GM18907 (cell line): Measurements from ENCODE around the gene MCL1.
"Not testable (repeated sequence)": the region's sequence is repeated elsewhere in the genome, so short reads cannot be mapped to it uniquely, and the experiment has no call there.

Experiments used
- ATAC-seq: cut with Tn5 transposase; IDR thresholded peaks from one replicate; pipeline ENCODE4 v1.9.1; 2021; ENCODE audit warnings: mild to moderate bottlenecking, moderate library complexity; ENCODE audit not compliant: unreplicated experiment

Gene MCL1

DNA sequence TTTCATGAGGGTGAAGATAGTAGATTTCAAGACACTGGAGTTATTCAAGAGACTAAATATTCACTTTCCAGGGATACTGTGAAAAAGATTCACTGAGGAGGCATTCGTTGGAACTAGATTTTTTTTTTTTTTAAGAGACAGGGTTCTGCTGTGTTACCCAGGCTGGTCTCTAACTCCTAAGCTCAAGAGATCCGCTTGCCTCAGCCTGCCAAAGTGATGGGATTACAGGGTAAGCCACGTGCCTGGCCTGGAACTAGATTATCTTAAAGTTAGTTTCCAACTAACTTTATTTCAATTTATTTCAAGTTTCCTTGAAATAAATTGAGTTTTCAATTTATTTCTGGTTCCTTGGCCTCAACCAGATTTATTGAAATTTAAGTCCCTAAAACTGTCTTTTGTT lies 24.3 kb upstream of the MCL1 start:
- ATAC-seq: no peak

DNA sequence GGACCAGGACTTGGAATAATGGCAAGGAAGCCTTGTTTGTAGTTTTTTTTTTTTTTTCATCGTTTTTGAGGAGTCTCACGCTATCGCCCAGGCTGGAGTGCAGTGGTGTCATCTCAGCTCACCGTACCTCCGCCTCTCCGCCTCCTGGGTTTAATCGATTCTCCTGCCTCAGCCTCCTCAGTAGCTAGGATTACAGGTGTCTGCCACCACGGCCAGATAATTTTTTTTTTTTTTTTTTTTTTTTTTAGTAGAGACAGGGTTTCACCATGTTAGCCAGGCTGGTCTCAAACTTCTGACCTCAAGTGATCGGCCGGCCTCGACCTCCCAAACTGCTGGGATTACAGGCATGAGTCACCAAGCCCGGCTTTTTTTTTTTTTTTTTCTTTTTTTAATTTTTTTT lies 23.0 kb upstream of the MCL1 start:
- not testable (repeated sequence) for ATAC-seq

DNA sequence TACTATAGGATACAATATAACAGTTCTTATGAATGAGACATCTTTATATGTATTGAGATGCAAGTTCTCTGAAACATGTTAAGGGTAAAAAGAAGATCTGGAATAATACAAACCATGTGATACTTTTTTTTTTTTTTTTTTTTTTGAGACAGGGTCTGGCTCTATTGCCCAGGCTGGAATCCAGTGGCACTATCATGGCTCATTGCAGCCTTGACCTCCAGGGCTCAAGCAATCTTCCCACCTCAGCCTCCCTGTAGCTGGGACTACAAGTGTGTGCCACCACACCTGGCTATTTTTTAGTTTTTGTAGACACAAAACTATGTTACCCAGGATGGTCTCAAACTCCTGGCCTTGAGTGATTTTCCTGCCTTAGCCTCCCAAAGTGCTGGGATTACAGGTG lies 22.1 kb upstream of the MCL1 start:
- ATAC-seq: no peak

DNA sequence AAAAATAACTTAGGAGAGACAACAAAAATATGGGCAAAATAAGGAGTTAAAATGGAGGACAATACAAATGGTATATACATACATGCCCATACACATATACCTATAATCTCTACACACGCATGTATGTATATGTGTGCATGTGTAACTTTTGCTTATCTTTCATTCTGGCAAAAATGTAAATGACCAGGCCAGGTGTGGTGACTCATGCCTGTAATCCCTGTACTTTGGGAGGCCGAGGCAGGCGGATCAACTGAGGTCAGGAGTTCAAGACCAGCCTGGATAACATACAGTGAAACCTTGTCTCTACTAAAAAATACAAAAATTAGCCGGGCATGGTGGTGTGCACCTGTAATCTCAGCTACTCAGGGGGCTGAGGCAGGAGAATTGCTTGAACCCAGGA lies 18.9 kb upstream of the MCL1 start:
- ATAC-seq: not testable (repeated sequence)

DNA sequence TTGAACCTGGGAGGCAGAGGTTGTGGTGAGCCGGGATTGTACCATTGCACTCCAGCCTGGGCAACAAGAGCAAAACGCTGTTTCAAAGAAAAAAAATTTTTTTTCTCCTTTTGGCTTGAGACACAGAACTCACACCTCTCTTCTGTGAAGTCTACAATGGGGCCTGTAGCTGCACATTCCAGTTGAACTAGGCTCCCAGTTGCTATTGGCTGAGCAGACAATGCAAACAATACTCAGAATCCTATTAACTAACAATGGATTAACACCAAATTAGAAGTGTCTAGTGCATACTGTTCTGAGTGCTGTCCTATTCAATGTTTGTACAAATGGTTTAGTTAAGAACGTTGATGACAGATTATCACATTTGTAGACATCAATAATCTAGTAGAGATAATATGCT lies 17.6 kb upstream of the MCL1 start:
- ATAC-seq: no peak

DNA sequence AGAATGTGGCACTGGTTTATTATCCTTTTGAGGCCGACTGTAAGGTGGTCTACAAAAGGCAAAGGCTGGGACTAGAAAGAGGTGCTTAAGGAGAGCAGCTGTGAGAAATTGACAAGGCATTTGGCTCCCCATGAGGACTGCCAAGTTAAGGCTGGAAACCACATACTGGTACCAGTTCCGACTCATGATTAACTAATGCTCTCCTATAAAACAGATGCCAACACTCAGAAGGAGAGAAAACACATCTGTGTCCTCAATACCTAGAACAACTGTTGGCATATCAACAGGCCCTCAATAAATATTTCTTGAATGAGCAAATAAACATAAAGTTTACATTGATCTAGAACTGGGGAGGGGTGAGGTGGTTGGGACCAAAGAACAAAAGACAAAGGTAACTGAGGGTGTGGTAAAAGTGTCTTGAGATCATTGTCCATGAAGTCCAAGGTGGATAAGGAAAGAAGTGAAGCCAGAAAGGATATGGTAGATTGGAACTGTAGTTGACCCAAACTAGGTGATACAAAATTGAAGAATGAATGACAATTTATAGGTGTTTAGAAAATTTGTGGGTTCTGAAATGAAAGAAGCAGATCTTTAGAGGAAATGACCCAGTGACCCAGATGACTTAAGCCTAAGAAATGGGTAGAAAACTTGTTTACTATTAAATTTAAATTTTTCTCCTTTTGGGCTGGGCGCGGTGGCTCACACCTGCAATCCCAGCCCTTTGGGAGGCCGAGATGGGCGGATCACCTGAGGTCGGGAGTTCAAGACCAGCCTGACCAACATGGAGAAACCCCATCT lies 16.9 kb upstream of the MCL1 start:
- no peak for ATAC-seq

DNA sequence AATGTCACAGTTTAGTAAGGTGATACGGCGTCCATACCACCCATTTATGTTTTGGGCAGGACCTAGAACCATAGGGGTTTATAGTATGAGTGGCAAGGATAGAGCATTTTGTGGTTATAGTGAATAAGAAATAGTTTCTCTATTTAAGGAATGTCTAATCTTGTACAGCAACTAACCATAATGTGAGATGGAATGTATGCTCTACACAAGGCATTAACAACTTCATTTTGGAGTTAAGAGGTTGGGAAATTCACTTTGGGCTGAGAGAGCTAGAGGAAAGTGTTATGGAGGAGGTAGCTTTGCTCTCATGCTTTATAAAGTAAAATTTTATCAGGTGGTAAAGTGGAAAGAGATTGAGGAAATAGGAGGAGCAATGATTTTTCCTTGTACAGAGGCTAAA lies 3.0 kb upstream of the MCL1 start:
- ATAC-seq: no peak

DNA sequence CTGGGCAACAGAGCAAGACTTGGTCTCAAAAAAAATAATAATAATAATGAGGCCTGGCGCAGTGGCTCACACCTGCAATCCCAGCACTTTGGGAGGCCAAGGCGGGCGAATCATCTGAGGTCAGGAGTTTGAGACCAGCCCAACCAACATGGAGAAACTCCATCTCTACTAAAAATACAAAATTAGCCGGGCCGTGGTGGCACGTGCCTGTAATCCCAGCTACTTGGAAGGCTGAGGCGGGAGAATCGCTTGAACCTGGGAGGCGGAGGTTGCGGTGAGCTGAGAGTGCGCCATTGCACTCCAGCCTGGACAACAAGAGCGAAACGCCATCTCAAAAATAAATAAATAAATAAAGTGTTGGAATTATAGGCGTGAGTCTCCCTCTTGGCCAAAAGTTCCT lies 2.6 kb upstream of the MCL1 start:
- ATAC-seq: not testable (repeated sequence)

DNA sequence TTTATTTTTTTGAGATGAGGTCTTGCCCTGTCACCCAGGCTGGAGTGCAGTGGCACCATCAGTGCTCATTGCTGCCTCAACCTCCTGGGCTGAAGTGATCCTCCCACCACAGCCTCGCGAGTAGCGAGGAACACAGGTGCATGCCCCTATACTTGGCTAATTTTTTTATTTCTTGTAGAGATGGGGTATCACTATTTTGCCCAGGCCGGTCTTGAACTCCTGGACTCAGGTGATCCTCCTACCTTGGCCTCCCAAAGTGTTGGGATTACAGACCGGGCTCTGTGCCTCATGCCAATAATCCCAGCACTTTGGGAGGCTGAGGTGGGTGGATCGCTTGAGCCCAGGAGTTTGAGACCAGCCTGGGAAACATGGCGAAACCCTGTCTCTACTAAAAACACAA lies 2.0 kb upstream of the MCL1 start:
- not testable (repeated sequence) for ATAC-seq

DNA sequence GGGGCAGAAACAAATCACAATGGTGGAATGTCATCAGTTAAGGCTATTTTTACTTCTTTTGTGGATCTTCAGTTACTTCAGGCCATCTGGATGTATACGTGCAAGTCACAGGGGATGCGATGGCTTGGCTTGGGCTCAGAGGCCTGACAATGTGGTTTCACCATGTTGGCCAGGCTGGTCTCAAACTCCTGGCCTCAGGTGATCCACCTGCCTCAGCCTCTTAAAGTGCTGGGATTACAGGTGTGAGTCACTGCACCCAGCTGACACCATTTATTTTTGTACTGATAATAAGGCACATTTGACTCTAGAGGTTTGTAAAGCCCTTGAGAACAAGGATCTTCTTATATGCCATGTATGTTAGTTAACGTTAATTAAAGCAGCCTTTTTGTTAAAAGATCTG lies 1.6 kb upstream of the MCL1 start:
- not testable (repeated sequence) for ATAC-seq

DNA sequence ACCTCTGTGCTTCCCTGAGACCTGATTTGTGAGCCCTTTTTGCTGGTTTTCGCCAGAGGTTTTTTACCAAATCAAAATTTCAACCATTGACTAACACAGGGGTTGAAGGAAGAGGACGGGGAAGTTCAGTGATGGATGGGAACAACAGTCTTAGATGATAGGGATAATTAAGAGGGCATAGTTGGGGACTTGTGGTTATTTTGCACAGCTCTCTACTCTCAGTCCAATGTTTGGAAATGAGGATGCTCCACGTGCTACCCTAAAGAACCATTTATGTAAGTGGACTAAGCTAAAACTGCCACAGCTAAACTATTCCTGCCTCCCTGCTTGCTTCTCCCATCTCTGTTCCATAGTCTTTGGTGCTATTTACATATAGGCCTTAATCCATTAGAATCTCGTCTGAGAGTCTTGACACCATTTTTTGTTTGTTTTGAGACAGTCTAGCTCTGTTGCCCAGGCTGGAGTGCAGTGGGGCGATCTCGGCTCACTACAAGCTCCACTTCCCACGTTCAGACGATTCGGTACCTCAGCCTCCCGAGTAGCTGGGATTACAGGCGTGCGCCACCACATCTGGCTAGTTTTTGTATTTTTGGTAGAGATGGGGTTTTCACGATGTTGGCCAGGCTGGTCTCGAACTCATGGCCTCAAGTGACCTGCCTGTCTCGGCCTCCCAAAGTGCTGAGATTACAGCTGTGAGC lies 684 bp upstream of the MCL1 start:
- peak; percentile 16 for ATAC-seq

DNA sequence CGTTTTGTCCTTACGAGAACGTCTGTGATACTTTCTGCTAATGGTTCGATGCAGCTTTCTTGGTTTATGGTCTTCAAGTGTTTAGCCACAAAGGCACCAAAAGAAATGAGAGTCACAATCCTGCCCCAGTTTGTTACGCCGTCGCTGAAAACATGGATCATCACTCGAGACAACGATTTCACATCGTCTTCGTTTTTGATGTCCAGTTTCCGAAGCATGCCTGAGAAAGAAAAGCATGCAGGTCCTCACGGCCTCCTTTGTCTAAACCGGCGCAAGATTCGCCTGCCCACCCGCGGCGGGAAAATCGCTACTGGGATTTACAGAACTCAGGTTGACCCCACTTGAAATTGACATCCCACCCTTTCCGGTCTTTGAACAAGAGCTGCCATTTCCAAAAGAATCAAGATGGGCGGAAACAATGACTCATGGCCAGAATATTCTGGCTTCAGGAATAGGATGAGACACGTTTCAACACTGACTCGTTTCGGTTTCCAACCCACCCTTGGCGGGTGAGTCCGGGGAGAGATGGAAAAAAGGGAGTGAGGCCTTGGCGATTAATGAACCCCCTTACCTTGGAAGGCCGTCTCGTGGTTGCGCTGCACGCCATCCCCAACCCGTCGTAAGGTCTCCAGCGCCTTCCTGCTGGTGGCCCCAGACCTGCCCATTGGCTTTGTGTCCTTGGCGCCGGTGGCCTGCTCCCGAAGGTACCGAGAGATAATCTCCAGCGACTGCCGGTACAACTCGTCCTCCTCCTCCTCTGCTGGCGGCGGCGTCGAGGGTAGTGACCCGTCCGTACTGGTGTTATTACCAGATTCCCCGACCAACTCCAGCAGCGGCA lies 919 bp downstream of the MCL1 start:
- ATAC-seq: no peak

DNA sequence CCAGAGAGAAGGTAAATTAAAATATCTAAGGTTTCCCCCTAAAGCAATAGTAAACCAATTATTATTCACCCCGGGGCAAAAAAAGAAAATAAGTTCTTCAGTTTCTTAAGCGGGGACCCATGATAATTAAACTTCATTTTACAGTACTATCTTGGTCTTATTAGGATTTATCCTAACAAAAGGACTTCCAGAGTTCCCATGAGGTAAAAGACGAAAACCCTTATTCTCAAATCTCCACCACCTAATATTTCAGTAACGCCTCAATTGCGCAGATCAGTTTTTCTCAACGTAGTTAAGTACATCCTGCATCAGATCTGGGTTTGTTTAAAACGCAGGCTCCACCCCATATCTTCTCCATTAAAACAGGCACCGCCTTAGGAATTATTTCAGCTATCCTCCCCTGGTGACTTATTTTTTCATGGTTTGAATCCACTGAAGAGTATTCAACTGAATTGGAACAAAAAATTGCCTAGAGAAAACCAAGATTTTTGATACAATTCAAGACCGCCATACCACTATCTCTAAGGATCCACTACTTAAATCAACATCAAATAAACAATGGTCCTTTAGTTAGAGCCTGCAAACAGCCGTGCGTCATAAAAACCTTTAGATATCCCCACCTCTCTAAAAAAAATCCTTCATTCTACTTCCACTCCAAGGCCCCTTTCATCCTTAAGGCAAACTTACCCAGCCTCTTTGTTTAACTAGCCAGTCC lies 1.7 kb downstream of the MCL1 start:
- no peak for ATAC-seq

DNA sequence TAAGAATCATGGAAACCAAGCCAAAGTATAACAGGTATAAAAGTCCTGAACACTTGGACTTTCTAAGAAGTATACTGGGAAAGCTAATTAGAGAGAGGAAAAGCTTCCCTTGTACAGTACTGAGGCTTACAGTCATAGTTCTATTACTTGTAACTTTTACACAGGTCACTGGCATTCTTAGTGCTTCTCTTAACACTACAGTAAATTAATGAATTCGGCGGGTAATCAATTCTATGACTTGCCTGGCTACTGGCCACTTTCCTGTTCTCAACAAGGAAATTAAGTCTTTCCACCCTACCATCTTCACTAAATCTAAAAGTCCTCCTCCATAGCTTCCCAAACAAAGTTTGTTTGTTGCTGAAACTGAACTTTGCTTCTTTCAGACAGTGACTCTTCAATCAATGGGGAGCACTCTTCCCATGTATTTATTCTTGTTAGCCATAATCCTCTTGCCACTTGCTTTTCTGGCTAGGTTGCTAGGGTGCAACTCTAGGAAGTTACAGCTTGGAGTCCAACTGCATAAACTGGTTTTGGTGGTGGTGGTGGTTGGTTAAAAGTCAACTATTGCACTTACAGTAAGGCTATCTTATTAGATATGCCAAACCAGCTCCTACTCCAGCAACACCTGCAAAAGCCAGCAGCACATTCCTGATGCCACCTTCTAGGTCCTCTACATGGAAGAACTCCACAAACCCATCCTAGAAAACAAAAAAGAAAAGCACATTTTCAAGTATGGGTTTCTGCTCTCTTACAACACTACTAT lies 2.4 kb downstream of the MCL1 start:
- no peak for ATAC-seq

DNA sequence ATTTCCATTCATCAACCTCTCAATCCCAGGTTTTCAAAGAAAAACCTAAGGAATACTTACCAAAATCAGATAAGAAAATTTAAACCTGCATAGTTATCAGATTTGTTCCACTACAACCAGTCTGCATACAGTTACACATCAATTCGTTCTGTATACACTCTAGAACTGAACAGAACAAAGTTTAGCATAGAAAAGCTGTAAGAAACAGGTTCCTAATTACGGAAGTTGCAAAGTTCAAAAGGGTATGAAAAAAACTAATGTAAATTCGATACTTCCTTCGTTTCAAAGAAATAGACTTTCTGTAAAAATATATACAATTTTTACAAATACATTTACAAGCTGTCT lies 3.1 kb downstream of the MCL1 start:
- no peak for ATAC-seq

DNA sequence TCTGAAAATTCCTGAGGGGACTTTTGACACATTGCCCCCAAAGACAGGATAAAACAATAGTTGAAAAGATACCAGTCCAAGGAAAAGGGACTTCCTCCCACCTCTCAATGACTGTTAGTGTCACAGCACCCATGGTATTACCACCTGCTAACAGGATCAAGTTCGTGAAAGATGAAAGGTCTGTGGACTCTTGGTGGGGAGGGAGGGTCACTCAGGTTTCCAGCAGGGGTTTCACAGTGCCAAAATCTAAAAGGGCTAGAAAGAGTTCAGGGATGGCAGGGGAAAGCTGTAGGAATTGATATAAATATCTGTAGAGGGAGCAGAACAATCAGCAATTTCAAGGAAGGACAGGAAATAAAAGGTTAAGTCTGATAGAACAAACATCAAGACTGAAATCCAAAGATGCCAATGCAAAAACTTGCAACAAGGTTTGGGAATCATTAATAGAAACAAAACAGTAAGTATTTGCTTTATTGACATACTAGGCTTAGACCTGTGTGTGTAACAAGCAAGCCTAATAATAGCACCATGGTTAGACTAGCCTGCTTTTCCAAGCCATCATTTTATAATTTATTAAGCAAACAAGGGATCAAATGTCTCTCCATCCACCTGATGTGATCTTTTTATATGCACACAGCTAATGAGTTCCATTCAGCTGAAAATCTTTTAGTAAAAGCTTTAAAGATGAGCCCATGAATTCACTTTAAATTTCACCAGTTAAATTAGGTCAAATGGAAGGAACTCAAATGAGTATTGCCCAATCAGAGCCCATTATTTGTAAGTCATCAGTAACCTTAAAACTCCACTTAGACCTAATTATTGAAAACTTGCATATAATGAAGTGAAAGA lies 3.7 kb downstream of the MCL1 start:
- ATAC-seq: no peak

DNA sequence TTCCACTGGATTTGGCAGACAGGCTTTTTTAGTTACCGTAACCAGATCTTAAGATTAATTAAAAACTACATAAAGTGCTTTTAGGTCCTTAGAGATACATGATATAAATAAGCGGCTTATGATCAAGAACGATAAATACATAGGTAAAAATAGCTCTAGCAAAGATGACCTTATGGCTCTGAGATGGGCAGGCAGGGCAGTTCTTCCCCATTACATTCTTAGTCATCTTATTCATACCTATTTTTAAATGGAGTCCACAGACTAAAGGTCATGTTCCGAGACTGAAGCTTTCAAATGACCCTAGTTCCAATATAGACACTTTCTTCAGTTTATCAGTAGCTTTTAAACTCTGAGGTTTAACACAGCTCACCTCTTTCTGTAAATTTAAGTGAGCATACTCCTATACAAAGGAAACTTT lies 4.3 kb downstream of the MCL1 start:
- no peak for ATAC-seq

DNA sequence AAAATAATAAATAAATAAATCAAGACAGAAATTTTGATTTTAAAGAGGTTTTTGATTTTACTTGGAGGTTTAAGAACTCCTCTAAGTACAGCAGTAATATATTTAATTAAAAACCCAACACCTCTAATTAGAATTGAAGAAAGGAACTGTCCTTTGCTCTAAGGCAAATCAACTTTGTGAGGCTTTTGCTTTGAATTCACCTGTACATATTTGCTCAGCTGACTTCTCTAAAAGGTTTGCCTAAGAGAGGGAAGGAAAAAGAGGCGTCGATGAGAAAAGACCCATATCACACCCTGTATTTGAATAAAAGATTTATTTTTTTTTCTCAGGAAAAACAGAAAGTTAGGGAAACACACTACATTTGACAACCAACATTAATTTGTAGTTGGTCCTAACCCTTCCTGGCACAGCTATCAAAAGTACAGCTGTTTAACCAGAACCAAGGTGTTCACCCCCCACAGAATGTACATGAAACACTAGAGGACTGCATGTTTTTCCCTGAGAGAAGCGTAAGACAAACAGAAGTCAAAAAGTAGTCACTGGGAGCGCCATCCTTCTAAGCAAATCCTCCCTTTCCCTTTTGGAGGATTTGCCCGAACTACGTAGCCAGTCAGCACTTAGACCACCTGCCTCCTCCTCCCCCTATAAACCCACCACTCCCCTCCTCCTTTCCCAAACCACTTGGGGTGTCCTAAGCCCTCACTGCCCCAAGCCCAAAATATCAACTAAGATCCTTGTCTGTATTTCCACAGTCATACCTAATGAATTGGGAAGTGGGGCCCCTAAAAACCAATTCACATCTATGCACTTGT lies 4.9 kb downstream of the MCL1 start:
- ATAC-seq: no peak

DNA sequence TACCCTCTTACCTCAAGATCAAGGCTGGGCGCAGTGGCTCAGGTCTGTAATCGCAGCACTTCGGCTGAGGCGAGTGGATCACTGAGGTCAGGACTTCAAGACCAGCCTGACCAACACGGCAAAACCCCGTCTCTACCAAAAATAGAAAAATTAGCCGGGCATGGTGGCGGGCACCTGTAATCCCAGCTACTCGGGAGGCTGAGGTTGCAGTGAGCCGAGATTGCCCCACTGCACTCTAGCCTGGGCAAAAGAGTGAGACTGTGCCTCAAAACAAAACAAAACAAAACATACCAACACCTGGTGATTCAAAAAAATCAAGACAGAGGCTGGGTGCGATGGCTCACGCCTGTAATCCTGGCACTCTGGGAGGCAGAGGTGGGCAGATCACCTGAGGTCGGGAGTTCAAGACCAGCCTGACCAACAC lies 5.8 kb downstream of the MCL1 start:
- ATAC-seq: not testable (repeated sequence)
